ENCODE measurements around the gene FOXA1.

Gene FOXA1

DNA sequence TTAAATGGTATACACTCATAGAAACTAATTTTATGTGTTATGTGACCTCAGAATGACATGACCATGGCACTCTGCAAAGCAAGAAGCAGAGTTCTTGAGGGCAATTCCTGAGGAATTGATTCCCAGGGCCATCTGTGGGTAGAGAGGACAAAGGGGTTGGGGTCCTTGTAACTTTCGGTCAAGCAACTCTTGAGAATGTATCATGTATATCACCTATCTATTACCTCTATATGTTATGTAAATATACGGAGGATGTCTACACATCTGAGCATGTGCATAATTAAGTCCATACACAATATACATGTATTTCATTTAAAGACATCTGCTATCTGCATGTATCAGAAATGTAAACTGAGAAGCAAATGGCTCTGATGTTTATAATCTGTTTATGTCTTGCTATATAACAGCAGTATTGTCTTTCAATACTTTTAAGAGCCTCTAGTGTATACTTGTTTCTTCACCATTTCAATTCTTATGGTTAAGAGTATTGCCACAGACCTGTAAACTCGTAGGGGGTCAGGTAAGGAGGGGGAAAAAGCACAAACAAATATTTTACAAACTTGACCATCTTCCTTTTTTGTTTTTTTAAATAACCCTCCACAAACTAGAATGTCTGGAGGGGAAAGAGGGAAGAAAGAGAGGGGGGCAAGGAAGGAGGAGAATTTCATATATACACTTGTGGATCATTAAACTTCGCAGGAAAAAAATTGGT lies 4.5 kb downstream of the FOXA1 start:
- no peak for DNase-seq (ENCODE audit: low read depth in 1 of 2, low spot score in 1 of 2)

GRCh38 chr14:37589715-37590427 lies 5.2 kb downstream of the FOXA1 start:
- DNase-seq (ENCODE audit: low read depth in 1 of 2, low spot score in 1 of 2) = no peak

GRCh38 chr14:37588956-37589714 lies 5.9 kb downstream of the FOXA1 start:
- DNase-seq (ENCODE audit: low read depth in 1 of 2, low spot score in 1 of 2) = no peak

DNA sequence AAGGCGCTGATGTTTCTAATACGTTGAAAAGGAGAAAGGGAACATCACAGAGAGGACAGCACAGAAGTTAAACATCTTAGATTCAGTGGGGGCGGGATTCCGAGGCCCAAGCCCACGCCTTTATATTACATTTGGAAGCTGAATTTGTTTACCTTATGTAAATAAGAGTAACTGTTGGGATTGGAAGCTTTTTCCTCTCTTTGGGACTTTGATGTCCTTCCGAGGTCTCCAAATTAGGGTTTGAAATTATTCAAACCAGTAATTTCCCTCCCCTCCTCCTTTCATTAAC lies 6.4 kb downstream of the FOXA1 start:
- DNase-seq (ENCODE audit: low read depth in 1 of 2, low spot score in 1 of 2) = no peak

GRCh38 chr14:37587881-37588666 lies 7.0 kb downstream of the FOXA1 start:
- DNase-seq (ENCODE audit: low read depth in 1 of 2, low spot score in 1 of 2) = no peak

DNA sequence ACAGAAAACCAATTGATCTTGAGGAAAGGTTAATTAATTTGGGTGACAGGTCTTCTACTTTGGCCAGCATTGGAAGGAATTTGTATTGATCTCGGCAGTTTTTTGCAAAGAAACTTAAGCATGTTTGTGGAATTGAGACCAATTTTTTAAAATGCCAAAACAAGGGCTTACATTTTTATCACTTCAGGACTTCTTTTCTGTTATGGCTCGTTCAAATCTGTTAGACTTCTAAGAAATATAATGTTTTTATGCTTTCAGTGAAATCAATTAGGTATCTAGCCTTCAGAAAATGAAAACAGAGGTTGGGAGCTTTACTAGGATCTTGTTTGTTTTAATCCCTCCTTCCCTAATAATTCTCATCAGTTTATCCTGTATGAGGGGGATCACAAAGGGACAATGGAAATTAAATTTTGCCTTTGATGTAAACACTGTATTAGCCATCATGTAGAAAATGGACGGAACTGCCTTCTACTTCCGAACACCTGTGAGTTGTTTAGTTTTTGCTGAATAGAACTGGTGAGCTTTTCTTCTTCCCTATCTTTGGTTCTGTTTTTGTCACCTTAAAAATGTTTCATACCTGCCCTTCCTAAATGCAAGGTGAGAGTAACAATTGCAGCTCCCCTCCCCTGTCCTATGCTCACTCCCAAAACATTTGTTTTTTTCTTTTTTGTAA lies 7.8 kb downstream of the FOXA1 start:
- no peak for DNase-seq (ENCODE audit: low read depth in 1 of 2, low spot score in 1 of 2)

DNA sequence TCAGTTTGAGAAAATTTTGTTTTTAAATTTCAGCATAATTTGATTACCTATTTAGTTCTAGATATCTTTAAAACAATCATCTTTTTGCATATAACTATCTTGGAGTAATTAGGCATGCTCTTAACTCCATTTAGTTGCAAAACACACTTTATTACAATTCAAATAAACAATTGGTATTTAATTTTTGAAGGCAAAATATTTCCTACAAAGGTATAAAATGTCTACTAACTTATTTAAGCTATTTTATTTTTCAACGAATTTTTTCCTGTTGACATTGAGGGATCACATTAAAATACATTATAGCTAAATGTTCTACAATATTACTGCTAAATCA lies 8.3 kb downstream of the FOXA1 start:
- no peak for DNase-seq (ENCODE audit: low read depth in 1 of 2, low spot score in 1 of 2)

GRCh38 chr14:37585971-37586796 lies 8.9 kb downstream of the FOXA1 start:
- DNase-seq (ENCODE audit: low read depth in 1 of 2, low spot score in 1 of 2) = no peak

- DNase-seq (ENCODE audit: low read depth in 1 of 2, low spot score in 1 of 2) = no peak
Observed at GRCh38 chr14:37585101-37585511, 9.9 kb downstream of the FOXA1 start.

DNA sequence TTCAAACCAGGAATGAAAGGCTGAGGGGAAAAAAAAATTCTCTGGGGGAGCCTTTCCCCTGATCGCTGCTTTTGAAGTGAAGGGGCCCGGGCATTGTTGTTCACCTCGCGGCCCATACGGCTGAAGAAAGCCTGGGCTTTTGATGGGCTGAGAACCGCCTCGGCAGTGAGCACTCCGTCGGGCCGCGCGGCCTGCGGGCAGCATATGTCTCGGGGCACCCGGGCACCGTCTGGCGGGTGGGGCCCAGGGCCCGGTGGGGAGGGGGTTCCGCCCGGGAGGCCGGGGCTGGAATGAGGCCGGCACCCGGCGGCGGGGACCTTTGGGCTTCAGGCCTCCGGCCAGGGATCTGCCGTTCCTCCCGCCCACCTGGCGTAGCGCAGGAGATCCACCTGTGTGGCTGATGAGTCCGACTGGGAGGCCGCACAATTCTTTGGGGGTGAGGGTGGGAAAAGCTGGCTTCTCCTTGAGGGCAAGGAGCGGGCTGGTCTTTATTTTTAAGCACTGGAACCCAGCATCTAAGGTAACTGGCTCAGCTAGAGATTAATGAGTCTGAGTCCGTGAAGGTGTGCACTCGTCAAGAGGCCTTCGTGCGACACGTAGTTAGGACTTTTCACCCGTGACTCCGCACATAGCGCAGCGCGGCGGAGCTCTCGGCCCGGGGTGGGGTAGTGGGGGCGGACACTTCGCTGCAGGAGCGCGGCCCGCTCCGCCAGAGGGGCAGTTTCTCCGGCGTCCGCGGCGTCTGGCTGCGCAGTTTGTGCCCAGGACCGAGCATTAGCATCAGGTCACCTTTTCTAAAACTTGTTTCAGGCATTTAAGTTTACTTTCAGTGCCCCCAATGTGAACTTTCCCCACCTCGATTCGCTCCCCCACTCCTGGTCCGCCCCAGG lies 10.6 kb downstream of the FOXA1 start:
- DNase-seq (ENCODE audit: low read depth in 1 of 2, low spot score in 1 of 2) = no peak

DNA sequence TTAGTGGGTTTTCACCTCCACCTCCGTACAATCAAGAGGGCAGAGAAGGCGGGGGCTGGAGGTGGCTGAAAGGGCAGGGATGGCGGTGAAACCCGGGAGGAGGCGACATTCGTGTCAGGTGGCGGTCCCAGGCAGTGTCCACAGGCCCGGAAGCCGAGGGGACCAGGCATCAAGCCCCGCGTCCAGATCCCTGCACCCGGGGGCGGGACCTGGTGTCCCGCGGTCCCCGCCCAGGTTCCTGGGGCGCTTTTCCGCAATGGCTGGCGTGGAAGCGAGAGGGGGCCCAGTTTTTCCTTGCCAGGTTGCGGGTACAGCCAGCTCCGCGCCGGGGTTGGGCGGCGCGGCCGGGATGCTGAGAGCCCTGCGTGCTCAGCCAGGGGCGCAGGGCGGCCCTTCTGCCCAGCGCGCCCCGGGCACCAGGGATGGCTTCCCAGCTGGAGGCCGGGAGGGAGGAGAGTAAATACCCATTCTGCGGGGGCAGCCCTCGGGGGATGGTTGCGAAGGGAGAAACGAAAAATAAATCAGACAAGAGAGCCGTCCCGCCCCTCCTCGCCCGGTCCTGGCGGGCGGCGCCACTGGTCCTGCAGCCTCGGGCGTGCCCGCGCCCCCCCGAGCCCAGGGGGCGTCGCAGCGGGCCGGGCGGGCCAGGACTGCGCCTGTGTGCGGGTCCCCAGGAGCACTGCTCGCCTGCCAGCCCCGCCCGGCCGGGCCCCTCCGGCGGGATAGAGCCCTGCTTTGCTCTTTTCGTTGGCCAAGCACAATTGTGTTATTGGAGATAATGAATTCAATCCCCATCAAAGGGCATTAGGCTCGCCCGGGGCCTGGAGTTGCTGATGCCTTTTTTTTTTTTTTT lies 11.5 kb downstream of the FOXA1 start:
- DNase-seq (ENCODE audit: low read depth in 1 of 2, low spot score in 1 of 2) = no peak

GRCh38 chr14:37580146-37580545 lies 14.9 kb downstream of the FOXA1 start:
- DNase-seq (ENCODE audit: low read depth in 1 of 2, low spot score in 1 of 2) = no peak

DNA sequence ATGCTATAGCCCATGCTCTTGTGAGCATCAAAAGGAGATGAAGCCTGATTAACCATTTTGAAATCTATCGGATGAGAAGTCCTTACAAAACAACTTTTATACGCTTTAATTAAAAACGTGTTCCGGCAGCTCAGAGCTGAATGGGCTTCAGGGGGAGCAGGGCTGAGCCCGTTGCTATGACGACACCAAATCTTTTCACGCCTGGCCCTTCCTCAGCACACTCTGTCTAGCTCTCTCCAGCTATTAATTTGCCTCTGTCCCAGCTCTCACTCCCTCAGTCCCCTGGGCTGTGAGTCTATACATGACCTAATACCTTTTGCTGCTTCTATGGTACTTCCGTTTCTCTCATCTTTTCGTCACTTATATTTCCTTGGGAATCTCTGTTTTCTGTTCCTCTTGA lies 15.8 kb downstream of the FOXA1 start:
- DNase-seq (ENCODE audit: low read depth in 1 of 2, low spot score in 1 of 2) = no peak

- DNase-seq (ENCODE audit: low read depth in 1 of 2, low spot score in 1 of 2) = no peak
Observed at GRCh38 chr14:37573356-37573755, 21.7 kb downstream of the FOXA1 start.

- no peak for DNase-seq (ENCODE audit: low read depth in 1 of 2, low spot score in 1 of 2)
Observed at GRCh38 chr14:37571391-37571790, 23.7 kb downstream of the FOXA1 start.

DNA sequence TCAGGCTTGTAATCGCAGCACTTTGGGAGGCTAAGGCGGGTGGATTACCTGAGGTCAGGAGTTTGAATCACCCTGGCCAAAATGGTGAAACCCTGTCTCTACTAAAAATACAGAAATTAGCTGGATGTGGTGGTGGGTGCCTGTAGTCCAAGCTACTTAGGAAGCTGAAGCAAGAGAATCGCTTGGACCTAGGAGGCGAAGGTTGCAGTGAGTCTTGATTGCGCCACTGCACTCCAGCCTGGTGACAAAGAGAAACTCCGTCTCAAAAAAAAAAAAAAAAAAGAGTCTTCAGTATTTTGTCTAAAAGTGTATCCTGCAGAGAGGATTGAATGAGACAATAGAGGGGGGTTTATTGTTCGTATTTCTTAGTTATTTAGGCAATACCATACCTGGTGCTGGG lies 25.3 kb downstream of the FOXA1 start:
- no peak for DNase-seq (ENCODE audit: low read depth in 1 of 2, low spot score in 1 of 2)

DNA sequence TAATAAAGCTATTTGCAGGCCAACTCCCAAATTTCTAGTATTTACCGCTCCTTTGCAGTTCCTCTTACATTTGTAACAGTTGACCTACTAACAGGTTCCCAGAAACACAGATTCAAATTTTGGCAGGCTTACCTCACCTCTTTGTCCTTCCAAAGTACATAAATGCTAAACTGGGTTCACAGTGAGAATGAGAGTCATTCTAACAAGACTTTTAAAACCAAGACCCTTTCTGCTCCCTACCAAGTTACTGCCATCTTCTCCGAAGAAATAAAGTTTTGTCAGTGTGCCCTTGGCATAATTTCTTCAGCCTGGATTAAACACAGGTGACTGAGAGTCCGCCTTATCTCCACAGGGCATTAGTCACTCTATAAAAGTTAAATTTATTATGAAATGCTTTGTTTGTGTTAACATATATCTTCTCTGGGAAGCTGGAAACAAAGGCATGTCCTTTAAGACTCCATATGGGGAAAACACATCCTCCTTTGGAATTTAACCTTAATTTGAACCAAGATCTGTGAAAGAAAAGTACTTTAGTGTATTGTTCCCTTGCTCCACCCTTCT lies 28.2 kb downstream of the FOXA1 start:
- no peak for DNase-seq (ENCODE audit: low read depth in 1 of 2, low spot score in 1 of 2)

GRCh38 chr14:37565550-37565949 lies 29.5 kb downstream of the FOXA1 start:
- DNase-seq (ENCODE audit: low read depth in 1 of 2, low spot score in 1 of 2) = no peak

All from activated CD4-positive, alpha-beta T cell treated with anti-CD3 and anti-CD28 coated beads, Interleukin-2, amount 50 U/mL, for 24 hours (primary cell).